HEK293 (cell line): ENCODE results near the gene PLEKHH2.

Source experiments
- GLI2 ChIP-seq: fragments of 450-650 bp; formaldehyde crosslinking; IDR thresholded peaks from 2 replicates; pipeline ENCODE4; 2017; ENCODE audit warnings: missing biosample characterization, missing genetic modification characterization, low read depth, borderline replicate concordance
- GLIS1 ChIP-seq: fragments of 450-650 bp; formaldehyde crosslinking; IDR thresholded peaks from 2 replicates; pipeline ENCODE4 v1.5.1; 2016; ENCODE audit warnings: missing biosample characterization, missing genetic modification characterization
- HOXC10 ChIP-seq: sonication (generic); formaldehyde crosslinking; IDR thresholded peaks from 2 replicates; pipeline ENCODE4 v1.8.1; 2023; ENCODE audit warnings: mild to moderate bottlenecking, missing genetic modification reagents
- MEIS1 ChIP-seq: sonication (generic); formaldehyde crosslinking; IDR thresholded peaks from 2 replicates; pipeline ENCODE4 v1.8.1; 2022; ENCODE audit warnings: missing genetic modification reagents, mild to moderate bottlenecking, borderline replicate concordance
- OSR2 ChIP-seq: fragments of 450-650 bp; formaldehyde crosslinking; IDR thresholded peaks from 2 replicates; pipeline ENCODE4 v1.5.1; 2016; ENCODE audit warnings: missing biosample characterization, missing genetic modification characterization
- OVOL3 ChIP-seq: fragments of 450-650 bp; formaldehyde crosslinking; IDR thresholded peaks from 2 replicates; pipeline ENCODE4 v1.5.1; 2016; ENCODE audit warnings: missing biosample characterization, missing genetic modification characterization
- PRDM4 ChIP-seq: fragments of 450-650 bp; formaldehyde crosslinking; IDR thresholded peaks from 2 replicates; pipeline ENCODE4 v1.5.1; 2017; ENCODE audit warnings: missing biosample characterization, missing genetic modification characterization
- REPIN1 ChIP-seq: fragments of 450-650 bp; formaldehyde crosslinking; IDR thresholded peaks from 2 replicates; pipeline ENCODE4 v1.5.1; 2017; ENCODE audit warnings: missing biosample characterization, missing genetic modification characterization, low read depth
- REST ChIP-seq: fragments of 450-650 bp; formaldehyde crosslinking; IDR thresholded peaks from 2 replicates; pipeline ENCODE4 v1.5.1; 2016; ENCODE audit warnings: missing biosample characterization, missing genetic modification characterization
- SP7 ChIP-seq: fragments of 450-650 bp; formaldehyde crosslinking; IDR thresholded peaks from 2 replicates; pipeline ENCODE4 v1.5.1; 2016; ENCODE audit warnings: missing biosample characterization, missing genetic modification characterization
- ZBTB17 ChIP-seq: fragments of 450-650 bp; formaldehyde crosslinking; IDR thresholded peaks from 2 replicates; pipeline ENCODE4 v1.5.1; 2016; ENCODE audit warnings: missing biosample characterization, missing genetic modification characterization
- ZBTB48 ChIP-seq: fragments of 450-650 bp; formaldehyde crosslinking; IDR thresholded peaks from 2 replicates; pipeline ENCODE4 v1.5.1; 2016; ENCODE audit warnings: missing biosample characterization, missing genetic modification characterization
- ZFHX2 ChIP-seq: fragments of 450-650 bp; formaldehyde crosslinking; conservative IDR thresholded peaks from 2 replicates; pipeline ENCODE4 v1.5.1; 2016; ENCODE audit warnings: missing biosample characterization, missing genetic modification characterization
- ZNF132 ChIP-seq: fragments of 450-650 bp; formaldehyde crosslinking; IDR thresholded peaks from 2 replicates; pipeline ENCODE4 v1.5.1; 2017; ENCODE audit warnings: missing biosample characterization, missing genetic modification characterization, borderline replicate concordance
- ZNF133 ChIP-seq: fragments of 450-650 bp; formaldehyde crosslinking; IDR thresholded peaks from 2 replicates; pipeline ENCODE4 v1.5.1; 2016; ENCODE audit warnings: missing biosample characterization, missing genetic modification characterization
- ZNF140 ChIP-seq: fragments of 450-650 bp; formaldehyde crosslinking; IDR thresholded peaks from 2 replicates; pipeline ENCODE4 v1.5.1; 2016; ENCODE audit warnings: missing biosample characterization, missing genetic modification characterization
- ZNF202 ChIP-seq: fragments of 450-650 bp; formaldehyde crosslinking; IDR thresholded peaks from 2 replicates; pipeline ENCODE4 v1.5.1; 2016; ENCODE audit warnings: missing biosample characterization, missing genetic modification characterization, borderline replicate concordance
- ZNF23 ChIP-seq: fragments of 450-650 bp; formaldehyde crosslinking; IDR thresholded peaks from 2 replicates; pipeline ENCODE4 v1.5.1; 2016; ENCODE audit warnings: missing biosample characterization, missing genetic modification characterization, borderline replicate concordance
- ZNF26 ChIP-seq: fragments of 450-650 bp; formaldehyde crosslinking; IDR thresholded peaks from 2 replicates; pipeline ENCODE4 v1.5.1; 2016; ENCODE audit warnings: missing biosample characterization, missing genetic modification characterization
- ZNF398 ChIP-seq: fragments of 450-650 bp; formaldehyde crosslinking; IDR thresholded peaks from 2 replicates; pipeline ENCODE4 v1.5.1; 2017; ENCODE audit warnings: missing biosample characterization, missing genetic modification characterization
- ZNF404 ChIP-seq: fragments of 450-650 bp; formaldehyde crosslinking; IDR thresholded peaks from 2 replicates; pipeline ENCODE4 v1.5.1; 2017; ENCODE audit warnings: missing biosample characterization, missing genetic modification characterization
- ZNF530 ChIP-seq: fragments of 450-650 bp; formaldehyde crosslinking; IDR thresholded peaks from 2 replicates; pipeline ENCODE4 v1.5.1; 2016; ENCODE audit warnings: low read depth, missing biosample characterization, missing genetic modification characterization
- ZNF561 ChIP-seq: fragments of 450-650 bp; IDR thresholded peaks from 2 replicates; pipeline ENCODE4 v1.5.1; 2018; ENCODE audit warnings: missing biosample characterization, missing genetic modification characterization, borderline replicate concordance
- ZNF639 ChIP-seq: fragments of 450-650 bp; formaldehyde crosslinking; IDR thresholded peaks from 2 replicates; pipeline ENCODE4 v1.5.1; 2016; ENCODE audit warnings: missing biosample characterization, missing genetic modification characterization
- ZNF768 ChIP-seq: fragments of 450-650 bp; formaldehyde crosslinking; IDR thresholded peaks from 2 replicates; pipeline ENCODE4 v1.5.1; 2018; ENCODE audit warnings: missing biosample characterization, mild to moderate bottlenecking, missing genetic modification characterization
- ZNF776 ChIP-seq: fragments of 450-650 bp; formaldehyde crosslinking; IDR thresholded peaks from 2 replicates; pipeline ENCODE4 v1.5.0; 2017; ENCODE audit warnings: missing biosample characterization, missing genetic modification characterization, borderline replicate concordance
- TF ChIP-seq, protein P1 (sequence below): fragments of 450-650 bp; formaldehyde crosslinking; IDR thresholded peaks from 2 replicates; pipeline ENCODE4 v1.5.1; 2016; ENCODE audit warnings: missing biosample characterization, missing genetic modification characterization

PLEKHH2 gene

DNA sequence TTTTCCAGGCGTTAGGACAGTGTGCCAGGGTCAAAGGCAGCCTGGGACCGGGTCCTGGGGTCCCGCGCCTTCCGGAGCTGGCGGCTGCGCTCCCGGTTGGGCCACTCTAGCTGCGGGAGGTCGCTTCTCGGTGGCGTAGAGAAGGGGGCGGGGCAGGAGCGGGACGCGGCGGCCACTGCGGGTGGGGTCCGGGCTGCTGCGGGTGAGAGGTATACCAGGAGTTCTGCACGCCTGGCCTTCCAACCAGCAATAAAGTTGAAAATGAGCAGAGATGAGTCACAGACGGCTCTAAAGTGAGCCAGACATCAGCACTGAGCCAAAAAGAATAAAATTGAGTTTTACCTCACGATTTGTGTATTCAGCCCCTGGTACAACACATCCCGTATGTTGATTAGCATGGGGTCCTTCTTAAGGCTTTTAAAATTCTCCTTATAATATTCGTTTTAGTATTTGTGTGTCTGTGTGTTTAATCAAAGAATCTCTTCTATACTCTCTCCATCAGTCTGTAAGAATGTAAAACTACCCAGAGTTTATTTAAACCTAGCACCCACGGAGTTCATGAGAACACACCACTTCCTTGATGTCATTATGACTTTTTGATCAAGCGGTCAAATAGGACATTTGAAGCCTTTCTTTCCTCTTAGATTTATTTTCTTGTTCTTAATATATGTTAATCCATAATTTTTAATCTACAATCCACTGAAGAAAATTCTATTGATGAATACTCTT, 39.4 kb downstream of the PLEKHH2 start, which contains the start of gene C1GALT1C1L (continued):
- TF ChIP-seq PRDM4 (tag by site-specific recombination) (no peak), REST (tag by site-specific recombination) (no peak), ZNF132 (tag by site-specific recombination) (no peak), ZNF768 (tag by site-specific recombination) (no peak), ZBTB17 (tag by site-specific recombination) (no peak; the same call in 1 of the 2 replicates), REPIN1 (no peak), MEIS1 (CRISPR knock-in tag) (no peak), ZNF404 (no peak), GLIS1 (tag by site-specific recombination) (peak; percentile 82), HOXC10 (CRISPR knock-in tag) (no peak), OSR2 (tag by site-specific recombination) (peak; percentile 75), ZNF23 (tag by site-specific recombination) (no peak), ZNF26 (tag by site-specific recombination) (no peak), ZNF133 (tag by site-specific recombination) (no peak), SP7 (0 out of 2 replicates have a peak, but pooled peaks have one; percentile 24), ZFHX2 (tag by site-specific recombination) (no peak), ZNF202 (tag by site-specific recombination) (no peak), ZNF140 (tag by site-specific recombination) (no peak), ZBTB48 (tag by site-specific recombination) (no peak), ZNF639 (no peak), ZNF530 (tag by site-specific recombination) (no peak), OVOL3 (tag by site-specific recombination) (no peak), ZNF561 (tag by site-specific recombination) (no peak), ZNF398 (tag by site-specific recombination) (no peak), GLI2 (tag by site-specific recombination) (no peak), ZNF776 (tag by site-specific recombination) (no peak)
- TF ChIP-seq, protein P1, sequence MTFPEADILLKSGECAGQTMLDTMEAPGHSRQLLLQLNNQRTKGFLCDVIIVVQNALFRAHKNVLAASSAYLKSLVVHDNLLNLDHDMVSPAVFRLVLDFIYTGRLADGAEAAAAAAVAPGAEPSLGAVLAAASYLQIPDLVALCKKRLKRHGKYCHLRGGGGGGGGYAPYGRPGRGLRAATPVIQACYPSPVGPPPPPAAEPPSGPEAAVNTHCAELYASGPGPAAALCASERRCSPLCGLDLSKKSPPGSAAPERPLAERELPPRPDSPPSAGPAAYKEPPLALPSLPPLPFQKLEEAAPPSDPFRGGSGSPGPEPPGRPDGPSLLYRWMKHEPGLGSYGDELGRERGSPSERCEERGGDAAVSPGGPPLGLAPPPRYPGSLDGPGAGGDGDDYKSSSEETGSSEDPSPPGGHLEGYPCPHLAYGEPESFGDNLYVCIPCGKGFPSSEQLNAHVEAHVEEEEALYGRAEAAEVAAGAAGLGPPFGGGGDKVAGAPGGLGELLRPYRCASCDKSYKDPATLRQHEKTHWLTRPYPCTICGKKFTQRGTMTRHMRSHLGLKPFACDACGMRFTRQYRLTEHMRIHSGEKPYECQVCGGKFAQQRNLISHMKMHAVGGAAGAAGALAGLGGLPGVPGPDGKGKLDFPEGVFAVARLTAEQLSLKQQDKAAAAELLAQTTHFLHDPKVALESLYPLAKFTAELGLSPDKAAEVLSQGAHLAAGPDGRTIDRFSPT: no peak
